Adipocyte (in vitro differentiated cells): ENCODE measurements around the gene F8.

Experiments used
- DNase-seq: peaks from one replicate; pipeline ENCODE4 v3.0.0-alpha.2; 2015; ENCODE audit warnings: low read depth
- H3K27me3 ChIP-seq: replicated peaks from 2 replicates; pipeline ENCODE4 v1.7.0; 2013; ENCODE audit warnings: mild to moderate bottlenecking, low read length, moderate library complexity; ENCODE audit not compliant: control insufficient read depth, insufficient read depth
- H3K36me3 ChIP-seq: 2 replicates; pipeline ENCODE4 v1.7.0; 2013; ENCODE audit warnings: low read length, mild to moderate bottlenecking, moderate library complexity; ENCODE audit not compliant: control insufficient read depth, insufficient read depth, severe bottlenecking
- H3K4me1 ChIP-seq: 2 replicates; pipeline ENCODE4 v1.7.0; 2013; ENCODE audit warnings: mild to moderate bottlenecking, low read length, moderate library complexity; ENCODE audit not compliant: control insufficient read depth, insufficient read depth
- H3K4me3 ChIP-seq: 2 replicates; pipeline ENCODE4 v1.7.0; 2013; ENCODE audit warnings: mild to moderate bottlenecking, low read length, moderate library complexity
- H3K9ac ChIP-seq: 2 replicates; pipeline ENCODE4 v1.7.0; 2013; ENCODE audit warnings: mild to moderate bottlenecking, low read length, moderate library complexity
- H3K9me3 ChIP-seq: 2 replicates; pipeline ENCODE4 v1.7.0; 2013; ENCODE audit warnings: mild to moderate bottlenecking, low read length, moderate library complexity; ENCODE audit not compliant: control insufficient read depth

Gene F8

GRCh38 chrX:154809939-154810665, 212.4 kb downstream of the F8 start:
- Histone ChIP-seq H3K9me3 (peaks cover 9% of the 10 kb centered on the region), H3K4me1 (no peaks in the 10 kb centered on the region), H3K9ac (no peak overlapping the region), H3K36me3 (no peaks in the 10 kb centered on the region), H3K4me3 (no peak overlapping the region), H3K27me3 (no peaks in the 10 kb centered on the region)
- DNase-seq, result no peak

DNA sequence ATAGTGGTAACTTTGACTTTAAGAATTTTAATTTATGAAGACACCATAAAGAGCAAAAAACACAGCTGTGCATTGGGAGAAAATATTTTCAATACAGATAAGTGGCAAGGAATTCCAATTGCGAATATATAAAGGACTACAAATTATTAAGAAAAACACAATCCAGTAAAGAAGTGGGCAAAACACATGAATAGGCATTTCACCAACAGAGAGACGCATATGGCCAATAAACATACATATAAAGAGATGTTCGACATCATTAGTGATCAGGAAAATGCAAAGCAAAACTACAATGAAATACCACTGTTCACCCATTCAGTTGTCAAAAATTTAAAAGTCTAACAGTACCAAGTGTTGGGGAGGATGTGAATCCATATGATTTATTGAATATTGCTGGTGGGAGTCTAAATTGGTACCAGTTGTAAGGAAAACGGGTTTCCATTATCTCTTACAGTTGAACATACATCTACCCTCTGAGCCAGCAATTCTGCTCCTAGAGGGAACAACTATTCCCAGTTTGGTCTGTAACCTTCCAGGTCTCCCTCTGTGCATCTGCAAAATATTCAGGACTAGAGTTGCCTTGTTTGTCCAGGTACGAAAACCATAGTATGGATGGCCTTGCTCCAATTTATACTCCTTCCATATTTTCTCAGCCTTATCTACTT, 215.6 kb downstream of the F8 start:
- Histone ChIP-seq H3K27me3 (no peaks in the 10 kb centered on the region), H3K36me3 (no peaks in the 10 kb centered on the region), H3K4me3 (no peak overlapping the region), H3K4me1 (peaks cover 8% of the 10 kb centered on the region), H3K9me3 (peaks cover 9% of the 10 kb centered on the region), H3K9ac (no peak overlapping the region)
- no peak for DNase-seq

DNA sequence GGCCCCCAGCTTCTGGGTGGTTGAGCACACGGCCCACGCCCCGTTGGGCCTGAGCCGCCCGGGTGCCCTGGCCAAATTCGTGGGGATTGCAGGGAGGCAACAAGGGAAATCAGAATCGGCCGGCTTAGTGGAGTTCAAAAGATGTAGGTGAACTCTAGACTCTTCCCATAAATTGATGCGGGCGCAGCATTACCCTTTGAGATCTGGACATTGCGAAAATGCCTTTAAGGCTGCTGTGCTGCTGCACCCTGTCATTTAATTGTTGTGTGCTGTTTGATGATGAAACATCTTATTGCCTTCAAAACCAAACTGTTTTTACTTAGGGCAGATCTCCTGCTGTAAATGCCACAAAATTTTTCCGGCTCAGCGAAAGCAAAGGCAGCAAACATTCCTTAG, 216.8 kb downstream of the F8 start:
- H3K36me3 ChIP-seq, result no peaks in the 10 kb centered on the region
- DNase-seq, result peak; percentile 65
- peaks cover 8% of the 10 kb centered on the region for H3K4me1 ChIP-seq
- H3K9me3 ChIP-seq, result peaks cover 9% of the 10 kb centered on the region
- peak overlapping the region; percentile 75 for H3K4me3 ChIP-seq
- peak overlapping the region; percentile 74 for H3K9ac ChIP-seq
- no peaks in the 10 kb centered on the region for H3K27me3 ChIP-seq

DNA sequence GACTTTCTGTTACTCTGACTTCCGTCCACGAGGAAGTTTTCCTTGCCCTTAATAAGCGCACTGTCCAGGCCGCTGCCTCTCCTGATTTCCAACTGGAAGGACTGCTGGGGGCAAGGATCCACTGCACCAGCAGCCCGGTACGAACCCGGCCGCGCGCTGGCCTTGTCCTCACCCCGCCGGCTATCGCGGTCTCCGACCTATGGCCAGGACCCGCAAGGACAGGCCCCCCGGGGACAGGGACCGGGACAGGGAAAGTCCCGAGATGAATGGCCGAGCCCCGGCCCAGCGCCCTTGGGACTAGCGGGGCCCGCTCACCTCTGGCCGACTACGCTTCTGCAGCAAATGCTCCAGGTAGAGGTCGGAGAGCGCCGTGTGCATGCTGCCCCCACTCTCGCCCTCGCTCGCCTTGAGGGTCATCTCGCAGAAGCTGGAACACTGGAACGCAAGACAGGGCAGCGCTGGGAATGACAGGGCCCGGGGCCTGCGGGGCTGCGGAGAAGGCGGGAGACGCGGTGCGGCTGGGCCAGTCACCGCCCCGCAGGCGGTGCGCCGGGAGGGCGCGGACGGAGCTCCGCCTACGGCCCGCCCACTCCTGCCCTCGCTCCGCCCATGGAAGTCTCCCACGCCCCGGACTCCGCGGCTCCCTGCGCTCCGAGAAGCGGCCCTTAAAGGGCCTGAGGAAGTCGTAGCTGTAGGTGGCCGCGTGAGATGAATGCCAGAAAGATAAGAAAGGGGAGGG, 217.4 kb downstream of the F8 start, which contains the start of gene MPP1:
TSS of gene MPP1 (minus strand) at position 529 of the 739 bp plus-strand sequence. CDS start at position 417, 112 bp downstream.
- Histone ChIP-seq H3K4me3 (peak within 1 kb of the TSS; percentile 75), H3K9ac (peak within 1 kb of the TSS; percentile 74), H3K27me3 (peaks cover 3% of the 10 kb centered on the region), H3K4me1 (peaks cover 13% of the 10 kb centered on the region), H3K36me3 (no peaks in the 10 kb centered on the region), H3K9me3 (peaks cover 9% of the 10 kb centered on the region)
- peak; percentile 84 for DNase-seq

DNA sequence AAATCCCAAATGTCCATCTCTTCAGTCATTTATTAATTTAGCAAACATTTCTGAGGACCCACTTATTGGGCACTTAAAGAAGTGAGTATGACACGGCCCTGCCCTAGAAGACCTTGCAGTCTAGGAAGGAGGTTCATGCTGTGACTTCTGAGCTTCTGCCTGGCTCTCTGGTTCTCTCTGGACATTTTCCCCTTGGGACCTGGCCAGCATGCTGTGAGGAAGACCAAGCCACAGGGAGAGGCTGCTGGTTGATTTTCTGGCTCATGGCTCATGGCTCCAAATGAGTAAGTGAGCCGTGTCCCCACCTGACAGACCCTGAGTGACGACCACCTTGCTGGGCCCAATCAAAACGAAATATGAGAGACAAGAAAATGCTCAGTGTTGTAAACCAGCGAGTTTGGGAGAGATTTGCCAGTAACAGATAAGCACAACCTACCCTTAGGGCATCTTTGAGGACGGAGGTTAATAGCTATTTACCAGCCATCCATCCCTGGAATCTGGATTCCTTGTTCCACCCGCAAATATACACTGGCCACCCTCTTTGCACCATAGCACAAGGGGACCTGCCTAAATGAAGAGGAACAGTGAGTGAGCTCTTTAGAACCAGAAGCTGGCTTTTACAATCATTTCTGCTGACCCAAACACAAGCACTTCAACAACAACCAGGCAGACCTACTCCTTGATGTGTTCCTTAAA, 218.1 kb downstream of the F8 start:
- H3K4me1 ChIP-seq, result peaks cover 16% of the 10 kb centered on the region
- DNase-seq, result no peak
- H3K36me3 ChIP-seq, result no peaks in the 10 kb centered on the region
- peaks cover 9% of the 10 kb centered on the region for H3K9me3 ChIP-seq
- peaks cover 3% of the 10 kb centered on the region for H3K27me3 ChIP-seq
- H3K4me3 ChIP-seq, result peak overlapping the region; percentile 75
- H3K9ac ChIP-seq, result peak overlapping the region; percentile 64

- DNase-seq, result no peak
- H3K9ac ChIP-seq, result no peak overlapping the region
- no peaks in the 10 kb centered on the region for H3K36me3 ChIP-seq
- H3K9me3 ChIP-seq, result peaks cover 9% of the 10 kb centered on the region
- peaks cover 18% of the 10 kb centered on the region for H3K4me1 ChIP-seq
- H3K4me3 ChIP-seq, result no peak overlapping the region
- peaks cover 3% of the 10 kb centered on the region for H3K27me3 ChIP-seq
Observed at GRCh38 chrX:154802947-154803346, 219.6 kb downstream of the F8 start.

DNA sequence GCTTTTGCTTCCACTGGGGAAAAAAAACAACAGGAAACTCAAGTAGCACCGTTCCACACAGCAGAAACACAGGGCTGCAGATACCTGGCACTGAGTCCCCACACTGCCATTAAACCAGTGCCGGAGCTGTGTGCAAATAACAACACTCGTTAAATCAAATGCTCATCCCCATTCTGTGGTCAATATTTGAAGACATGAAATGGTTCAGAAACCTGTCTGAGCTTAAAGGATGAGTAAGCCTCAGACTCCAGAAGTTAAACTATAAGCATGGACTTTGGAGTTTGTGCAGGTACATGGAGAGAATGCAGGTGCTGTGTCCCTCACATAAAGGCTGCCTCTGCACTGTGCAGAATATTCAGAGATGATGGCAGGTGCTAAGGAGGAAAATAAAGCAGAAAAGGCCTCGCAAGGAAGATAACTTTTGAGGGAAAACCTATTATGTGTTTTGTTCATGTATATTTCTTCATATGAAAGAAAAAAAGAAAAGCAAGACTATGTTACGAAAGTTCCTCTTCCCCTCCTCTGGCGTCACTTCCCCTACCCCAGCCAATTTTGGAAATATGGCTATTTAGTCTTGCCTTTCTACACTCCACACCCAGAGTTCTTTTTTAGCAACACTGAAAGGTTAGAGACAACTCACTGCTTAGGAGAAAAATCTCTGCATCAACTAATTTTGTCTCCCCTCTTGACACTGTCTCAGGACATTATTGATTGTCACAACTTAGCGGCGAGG, 221.9 kb downstream of the F8 start:
- no peak overlapping the region for H3K4me3 ChIP-seq
- peaks cover 18% of the 10 kb centered on the region for H3K4me1 ChIP-seq
- no peak for DNase-seq
- peaks cover 3% of the 10 kb centered on the region for H3K27me3 ChIP-seq
- no peak overlapping the region for H3K9ac ChIP-seq
- no peaks in the 10 kb centered on the region for H3K36me3 ChIP-seq
- no peaks in the 10 kb centered on the region for H3K9me3 ChIP-seq

DNA sequence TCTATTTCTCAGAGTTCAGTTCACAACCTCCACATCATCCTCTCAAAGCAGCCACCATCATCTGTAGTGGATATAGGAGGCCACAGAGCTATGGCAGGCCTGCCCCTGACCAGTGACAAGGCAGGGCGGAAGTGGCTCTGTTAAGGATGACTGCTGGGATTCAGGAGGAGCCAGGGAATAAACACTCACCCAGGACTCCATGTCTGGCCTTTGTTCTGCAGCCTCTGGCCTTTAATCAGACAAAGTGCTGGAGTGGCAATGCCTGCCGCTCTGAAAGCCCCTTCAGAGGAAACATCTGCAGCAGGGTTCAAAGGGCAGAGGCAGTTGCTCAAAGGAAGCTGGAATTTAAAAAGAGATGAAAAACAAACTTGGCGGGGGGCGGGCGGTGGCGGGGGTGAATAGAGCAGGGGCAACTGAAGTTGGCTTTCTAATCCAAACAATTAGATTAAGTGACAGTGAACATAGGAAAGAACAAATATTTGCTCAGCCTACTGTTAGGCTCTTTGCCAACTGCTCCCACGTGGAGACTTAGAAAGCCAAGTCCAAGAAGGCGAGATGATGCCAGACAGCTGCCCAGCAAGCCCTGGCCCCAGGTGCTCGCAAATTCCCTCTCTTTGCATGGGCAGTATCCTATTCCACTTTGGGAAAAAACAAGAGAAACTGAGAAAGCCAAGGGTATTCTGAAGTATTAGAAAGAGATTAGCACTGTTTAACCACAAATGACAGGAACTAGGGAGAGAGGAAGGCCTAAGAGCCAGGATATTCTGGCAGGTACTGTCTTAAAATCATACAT, 222.8 kb downstream of the F8 start:
- DNase-seq, result no peak
- H3K4me3 ChIP-seq, result no peak overlapping the region
- H3K9me3 ChIP-seq, result no peaks in the 10 kb centered on the region
- H3K27me3 ChIP-seq, result peaks cover 3% of the 10 kb centered on the region
- peaks cover 18% of the 10 kb centered on the region for H3K4me1 ChIP-seq
- H3K36me3 ChIP-seq, result no peaks in the 10 kb centered on the region
- H3K9ac ChIP-seq, result no peak overlapping the region

DNA sequence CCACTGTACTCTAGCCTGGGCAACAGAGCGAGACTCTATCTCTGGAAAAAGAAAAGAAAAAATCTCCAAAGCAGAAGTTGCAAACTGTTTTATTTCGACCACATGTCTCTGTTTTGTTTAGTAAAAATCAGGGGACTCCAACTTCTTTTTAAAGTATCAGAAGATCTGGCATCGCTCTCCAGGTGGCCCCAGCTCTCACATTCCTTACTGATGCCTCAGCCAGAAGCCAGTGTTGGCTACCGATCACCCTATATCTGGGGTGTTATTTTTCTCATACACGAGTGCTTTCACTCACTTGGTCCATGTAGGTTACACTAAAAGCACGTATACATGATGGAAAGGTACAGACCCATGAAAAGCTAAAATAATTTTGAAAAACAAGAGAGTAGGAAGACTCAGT, 225.5 kb downstream of the F8 start:
- peaks cover 11% of the 10 kb centered on the region for H3K4me1 ChIP-seq
- DNase-seq, result no peak
- no peak overlapping the region for H3K9ac ChIP-seq
- H3K4me3 ChIP-seq, result no peak overlapping the region
- H3K36me3 ChIP-seq, result no peaks in the 10 kb centered on the region
- no peaks in the 10 kb centered on the region for H3K9me3 ChIP-seq
- peaks cover 3% of the 10 kb centered on the region for H3K27me3 ChIP-seq

- Histone ChIP-seq H3K27me3 (no peaks in the 10 kb centered on the region), H3K36me3 (no peaks in the 10 kb centered on the region), H3K4me1 (peaks cover 4% of the 10 kb centered on the region), H3K9me3 (no peaks in the 10 kb centered on the region), H3K4me3 (no peak overlapping the region), H3K9ac (no peak overlapping the region)
- DNase-seq, result no peak
Observed at GRCh38 chrX:154795016-154795415, 227.5 kb downstream of the F8 start.
